Measurements from ENCODE around the gene MRO. TPM values are rescaled to one million over a fixed set of nuclear protein-coding genes. Genes with fewer than 3 reads are reported as not detected.

Gene MRO
- 0.16 TPM in 1 of 2 replicates, not detected in the other for total RNA-seq

DNA sequence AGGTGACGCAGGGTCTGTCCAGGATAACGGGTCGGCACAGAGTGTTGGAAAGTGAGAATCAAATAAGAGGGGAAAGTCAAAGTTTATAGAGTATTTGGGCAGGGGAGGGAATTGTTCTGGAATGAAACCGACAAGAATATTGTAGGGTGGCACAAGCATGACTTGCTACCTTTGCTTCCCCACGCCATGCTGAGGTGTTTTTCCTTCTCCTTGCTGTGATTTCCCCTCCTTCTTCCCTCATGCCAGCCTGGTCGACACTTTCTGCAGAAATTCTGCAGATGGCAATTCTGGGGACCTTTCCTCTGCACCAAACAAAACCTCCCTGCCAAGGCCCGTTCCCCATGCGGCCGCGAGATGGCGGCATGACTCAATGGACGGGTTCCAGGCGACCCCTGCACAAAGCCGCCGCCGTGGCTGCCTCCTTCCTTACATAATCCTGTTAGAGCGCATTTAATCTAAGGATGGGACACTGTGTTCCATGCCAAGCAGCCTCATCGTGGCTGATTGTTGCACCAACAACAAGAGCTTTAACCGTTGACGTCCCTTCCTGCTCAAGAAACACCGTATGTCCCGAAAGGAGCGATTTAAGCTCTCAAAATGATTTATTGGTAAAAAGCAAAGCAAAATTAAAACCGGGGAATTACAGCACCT is at the start of gene MRO:
TSS of gene MRO (minus strand) at position 289 of the 651 bp plus-strand sequence. CDS start 10,616 bp downstream, outside the sequence.

Other genes with a start within 250 kb of the MRO start
- 29.0 and 55.8 TPM in 2 replicates for gene ME2, start 59.1 kb upstream of the MRO start, total RNA-seq
- gene ELAC1, start 148.0 kb upstream of the MRO start, total RNA-seq, result 3.2 and 4.7 TPM in 2 replicates
- gene SMAD4, start 210.2 kb upstream of the MRO start, total RNA-seq, result 35.5 and 113 TPM in 2 replicates

All from bladder microvascular endothelial cell (primary cell).